ENCODE results near the gene TDRD12. TPM values are rescaled to one million over a fixed set of nuclear protein-coding genes. Genes with fewer than 3 reads are reported as not detected.
A peak's percentile ranks its signal among the peaks of the same experiment; 100 is the strongest.

TDRD12 gene
- total RNA-seq (ENCODE audit: insufficient read depth, low replicate concordance) = 0.48 TPM

GRCh38 chr19:32719611-32720059 is at the start of gene TDRD12:
Gene TDRD12, plus strand, starts transcription at chr19:32719767. Its CDS starts 306 bp downstream, at chr19:32720073.
- no peak for DNase-seq (ENCODE audit: low spot score)

GRCh38 chr19:32671883-32672593 is 47.5 kb upstream of the TDRD12 start:
- no peak for DNase-seq (ENCODE audit: low spot score)

GRCh38 chr19:32672841-32673240 is 46.7 kb upstream of the TDRD12 start:
- DNase-seq (ENCODE audit: low spot score) = no peak

GRCh38 chr19:32673573-32673972 is 46.0 kb upstream of the TDRD12 start:
- DNase-seq (ENCODE audit: low spot score) = no peak

- DNase-seq (ENCODE audit: low spot score) = no peak
Observed at GRCh38 chr19:32674153-32674930, 45.2 kb upstream of the TDRD12 start.

- DNase-seq (ENCODE audit: low spot score) = peak; percentile 99
Observed at GRCh38 chr19:32674931-32675719, 44.4 kb upstream of the TDRD12 start, which contains the start of gene ANKRD27. Gene ANKRD27, minus strand, starts transcription at chr19:32675180. Its CDS starts 16,165 bp downstream, at chr19:32659015.

- peak; percentile 51 for DNase-seq (ENCODE audit: low spot score)
Observed at GRCh38 chr19:32675720-32676185, 43.8 kb upstream of the TDRD12 start, which contains the start of gene RGS9BP. Gene RGS9BP, plus strand, starts transcription at chr19:32675848. Its CDS starts 416 bp downstream, at chr19:32676264.

- DNase-seq (ENCODE audit: low spot score) = no peak
Observed at GRCh38 chr19:32676186-32676894, 43.2 kb upstream of the TDRD12 start.

- DNase-seq (ENCODE audit: low spot score) = no peak
Observed at GRCh38 chr19:32676895-32677359, 42.6 kb upstream of the TDRD12 start.

GRCh38 chr19:32677657-32678056 is 41.9 kb upstream of the TDRD12 start:
- DNase-seq (ENCODE audit: low spot score) = peak; percentile 84

- DNase-seq (ENCODE audit: low spot score) = no peak
Observed at GRCh38 chr19:32680986-32681385, 38.6 kb upstream of the TDRD12 start.

- DNase-seq (ENCODE audit: low spot score) = no peak
Observed at GRCh38 chr19:32682317-32682716, 37.2 kb upstream of the TDRD12 start.

- no peak for DNase-seq (ENCODE audit: low spot score)
Observed at GRCh38 chr19:32686847-32687475, 32.6 kb upstream of the TDRD12 start.

GRCh38 chr19:32687681-32688080 is 31.9 kb upstream of the TDRD12 start:
- no peak for DNase-seq (ENCODE audit: low spot score)

GRCh38 chr19:32688311-32688710 is 31.3 kb upstream of the TDRD12 start:
- DNase-seq (ENCODE audit: low spot score) = no peak

GRCh38 chr19:32691291-32691951 is 28.1 kb upstream of the TDRD12 start, which contains the start of gene NUDT19:
Gene NUDT19, plus strand, starts transcription at chr19:32691821. Its CDS starts 140 bp downstream, at chr19:32691961.
- peak; percentile 88 for DNase-seq (ENCODE audit: low spot score)

GRCh38 chr19:32691952-32692726 is 27.4 kb upstream of the TDRD12 start:
- peak; percentile 73 for DNase-seq (ENCODE audit: low spot score)

GRCh38 chr19:32692727-32693061 is 26.9 kb upstream of the TDRD12 start:
- DNase-seq (ENCODE audit: low spot score) = no peak

All from umbilical cord (tissue), 2 donors.